T-helper 2 cell treated with Interferon-gamma antibody and Interleukin-4, amounts not matched to agents 5 μg/mL and 100 μg/mL, for 36 hours (primary cell): ENCODE results near the gene PTGR3.

Source experiments
- DNase-seq: peaks from one replicate; pipeline ENCODE4 v3.0.0; 2021; ENCODE audit warnings: low spot score
- H3K27ac Mint-ChIP-seq: one replicate; pipeline ENCODE4 v1.8.0; 2021; ENCODE audit warnings: mild to moderate bottlenecking, mixed read lengths
- H3K27me3 Mint-ChIP-seq: one replicate; pipeline ENCODE4 v1.8.0; 2021; ENCODE audit warnings: low read depth, mixed read lengths
- H3K36me3 Mint-ChIP-seq: one replicate; pipeline ENCODE4 v1.8.0; 2021; ENCODE audit warnings: low read depth, mixed read lengths
- H3K4me1 Mint-ChIP-seq: one replicate; pipeline ENCODE4 v1.8.0; 2021; ENCODE audit warnings: low read depth, mixed read lengths
- H3K4me3 Mint-ChIP-seq: one replicate; pipeline ENCODE4 v1.8.0; 2022; ENCODE audit warnings: mild to moderate bottlenecking, moderate library complexity, mixed read lengths
- H3K9me3 Mint-ChIP-seq: one replicate; pipeline ENCODE4 v1.8.0; 2021; ENCODE audit warnings: mixed read lengths

Gene PTGR3

GRCh38 chr18:75214766-75215510 lies 6.0 kb upstream of the PTGR3 start:
- Mint-ChIP-seq H3K9me3 (no peaks in the 10 kb centered on the region), H3K4me1 (peaks cover 48% of the 10 kb centered on the region), H3K4me3 (peak overlapping the region; percentile 32)

DNA sequence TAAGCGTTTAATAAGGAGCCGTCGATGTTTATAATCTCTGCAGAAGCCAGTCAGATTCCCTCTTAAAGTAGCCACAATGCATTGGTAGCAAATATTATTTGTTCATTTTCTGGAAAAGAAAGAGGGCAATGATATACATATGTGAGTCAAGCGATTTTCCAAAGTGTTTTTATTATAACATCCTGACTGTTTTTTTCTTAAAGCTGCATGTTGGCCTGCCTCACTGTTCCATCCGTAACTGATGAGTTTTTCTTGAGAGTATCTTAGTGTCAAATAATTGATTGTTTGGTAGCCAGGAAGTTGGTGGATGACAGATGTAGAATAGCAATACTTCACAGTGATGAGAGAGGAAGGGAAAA lies 5.4 kb upstream of the PTGR3 start:
- H3K9me3 Mint-ChIP-seq = no peaks in the 10 kb centered on the region
- no peak overlapping the region for H3K27ac Mint-ChIP-seq
- no peak for DNase-seq
- H3K27me3 Mint-ChIP-seq = no peaks in the 10 kb centered on the region
- H3K4me3 Mint-ChIP-seq = no peak overlapping the region
- H3K36me3 Mint-ChIP-seq = peaks cover 28% of the 10 kb centered on the region
- H3K4me1 Mint-ChIP-seq = peaks cover 51% of the 10 kb centered on the region

More at GRCh38 chr18:75214766-75215510, 6.0 kb upstream of the PTGR3 start:
- Mint-ChIP-seq H3K36me3 (peaks cover 28% of the 10 kb centered on the region), H3K27ac (no peak overlapping the region), H3K27me3 (no peaks in the 10 kb centered on the region)
- no peak for DNase-seq

DNA sequence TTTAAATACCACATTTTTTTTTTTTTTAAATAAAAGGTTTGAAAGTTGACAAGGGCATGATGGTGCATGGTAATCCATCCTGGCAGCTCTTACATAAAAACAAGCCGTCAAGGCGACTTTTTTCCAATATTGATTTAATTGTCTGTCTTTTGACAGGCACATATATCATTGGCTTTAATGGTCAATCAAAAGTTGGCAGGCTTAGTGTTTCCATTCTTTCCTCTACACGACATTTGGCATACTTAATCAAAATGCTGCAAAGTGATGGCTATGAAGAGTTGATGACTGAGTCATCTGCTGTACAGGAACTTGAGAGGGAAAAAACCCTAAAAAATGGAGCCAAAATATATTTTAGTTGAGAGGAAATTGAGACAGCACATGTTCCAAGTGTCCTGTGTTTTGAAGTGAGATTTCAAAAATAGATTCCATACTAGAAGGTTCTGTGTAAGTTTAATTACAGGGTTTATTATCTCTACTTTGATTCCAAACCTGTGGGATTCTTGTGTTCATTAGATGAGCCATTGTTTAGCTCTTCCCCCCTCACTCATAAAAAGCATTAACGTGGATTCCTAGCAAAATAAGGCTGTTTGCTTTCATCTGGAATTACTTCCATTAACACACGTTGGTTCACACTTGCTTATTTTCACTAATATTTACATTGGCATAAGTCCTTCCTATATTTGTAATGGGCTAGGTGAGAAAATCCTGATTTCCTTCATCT lies 4.8 kb upstream of the PTGR3 start:
- H3K36me3 Mint-ChIP-seq = peaks cover 28% of the 10 kb centered on the region
- H3K9me3 Mint-ChIP-seq = no peaks in the 10 kb centered on the region
- H3K27me3 Mint-ChIP-seq = no peaks in the 10 kb centered on the region
- H3K4me3 Mint-ChIP-seq = no peak overlapping the region
- H3K4me1 Mint-ChIP-seq = peaks cover 51% of the 10 kb centered on the region
- H3K27ac Mint-ChIP-seq = no peak overlapping the region
- no peak for DNase-seq

- no peak for DNase-seq
- H3K27me3 Mint-ChIP-seq = peaks cover 2% of the 10 kb centered on the region
- H3K27ac Mint-ChIP-seq = peak overlapping the region; percentile 59
- H3K4me1 Mint-ChIP-seq = peaks cover 51% of the 10 kb centered on the region
- peaks cover 31% of the 10 kb centered on the region for H3K36me3 Mint-ChIP-seq
- peak overlapping the region; percentile 77 for H3K4me3 Mint-ChIP-seq
- H3K9me3 Mint-ChIP-seq = no peaks in the 10 kb centered on the region
These were observed 3.8 kb upstream of the PTGR3 start for GRCh38 chr18:75212751-75213090.

GRCh38 chr18:75211953-75212750 lies 3.2 kb upstream of the PTGR3 start:
- peaks cover 31% of the 10 kb centered on the region for H3K36me3 Mint-ChIP-seq

DNA sequence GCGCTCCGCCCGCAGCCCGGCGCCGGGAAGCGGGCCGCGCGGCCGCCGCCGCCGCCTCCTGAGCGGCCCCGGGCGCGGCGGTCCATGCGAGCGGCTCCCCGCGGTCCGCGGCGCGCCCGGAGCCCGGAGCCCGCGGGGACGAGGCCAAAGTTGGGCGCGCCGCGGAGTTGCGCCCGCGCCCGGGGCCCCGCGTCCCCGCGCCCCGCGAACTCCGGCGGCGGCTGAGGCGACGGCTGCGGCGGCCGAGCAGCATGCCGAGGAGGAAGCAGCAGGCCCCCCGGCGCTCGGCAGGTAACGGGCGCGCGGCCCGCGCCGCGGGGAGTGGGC lies 2.6 kb upstream of the PTGR3 start:
- Mint-ChIP-seq H3K4me3 (no peak overlapping the region), H3K9me3 (no peaks in the 10 kb centered on the region), H3K27me3 (peaks cover 11% of the 10 kb centered on the region)

More at GRCh38 chr18:75211953-75212750, 3.2 kb upstream of the PTGR3 start:
- Mint-ChIP-seq H3K4me3 (peak overlapping the region; percentile 77), H3K9me3 (no peaks in the 10 kb centered on the region), H3K27ac (peak overlapping the region; percentile 59), H3K27me3 (peaks cover 7% of the 10 kb centered on the region), H3K4me1 (peaks cover 52% of the 10 kb centered on the region)
- DNase-seq = peak; percentile 29

DNA sequence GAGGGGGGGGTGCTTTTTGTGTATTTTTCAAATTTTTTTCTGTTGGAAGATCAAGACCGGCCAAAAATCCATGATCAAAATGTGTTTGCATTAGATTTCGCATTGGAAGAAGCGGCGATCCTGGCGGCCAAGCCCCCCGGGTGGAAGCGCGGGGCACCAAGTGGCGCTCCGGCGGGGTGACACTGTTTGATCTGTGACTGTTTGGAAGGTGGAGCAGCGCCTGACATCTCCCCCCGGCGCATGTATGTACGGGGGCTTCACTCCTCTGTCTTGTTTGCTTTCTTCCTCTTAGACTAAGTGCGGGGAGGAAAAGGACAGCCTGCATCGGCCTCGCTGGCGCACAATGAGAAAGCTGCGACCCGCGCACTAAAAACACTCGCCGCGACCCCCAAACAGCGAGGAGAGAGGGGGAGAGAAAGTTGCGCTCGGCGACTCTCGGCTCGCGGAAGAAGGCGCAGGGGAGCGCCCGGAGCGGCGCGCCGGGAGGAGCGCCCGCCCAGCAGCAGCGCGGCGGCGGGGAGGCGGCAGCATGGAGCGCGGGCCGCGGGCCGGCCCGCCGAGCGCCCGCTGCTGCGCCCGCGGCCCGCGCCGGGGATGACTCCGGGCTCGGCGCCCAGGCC lies 2.2 kb upstream of the PTGR3 start:
- H3K27me3 Mint-ChIP-seq = peaks cover 16% of the 10 kb centered on the region
- no peaks in the 10 kb centered on the region for H3K9me3 Mint-ChIP-seq
- H3K4me3 Mint-ChIP-seq = peak overlapping the region; percentile 98
- peaks cover 46% of the 10 kb centered on the region for H3K4me1 Mint-ChIP-seq
- peak overlapping the region; percentile 97 for H3K27ac Mint-ChIP-seq
- H3K36me3 Mint-ChIP-seq = peaks cover 26% of the 10 kb centered on the region
- no peak for DNase-seq

More for the DNA sequence above, 2.6 kb upstream of the PTGR3 start:
- H3K36me3 Mint-ChIP-seq = peaks cover 31% of the 10 kb centered on the region
- no peak overlapping the region for H3K27ac Mint-ChIP-seq
- DNase-seq = no peak
- H3K4me1 Mint-ChIP-seq = peaks cover 50% of the 10 kb centered on the region

- peaks cover 22% of the 10 kb centered on the region for H3K27me3 Mint-ChIP-seq
- peak within 1 kb of the TSS; percentile 98 for H3K4me3 Mint-ChIP-seq
These were observed 1.5 kb upstream of the PTGR3 start, which contains the start of gene TSHZ1 for GRCh38 chr18:75210274-75211001. TSHZ1 (plus strand) TSS chr18:75210797; CDS start chr18:75211877, 1,080 bp downstream.

GRCh38 chr18:75209951-75210258 lies 966 bp upstream of the PTGR3 start:
- no peak for DNase-seq
- no peaks in the 10 kb centered on the region for H3K9me3 Mint-ChIP-seq

More at GRCh38 chr18:75210274-75211001, 1.5 kb upstream of the PTGR3 start, which contains the start of gene TSHZ1:
- H3K36me3 Mint-ChIP-seq = peaks cover 29% of the 10 kb centered on the region
- peak within 1 kb of the TSS; percentile 97 for H3K27ac Mint-ChIP-seq
- H3K4me1 Mint-ChIP-seq = peaks cover 47% of the 10 kb centered on the region
- no peaks in the 10 kb centered on the region for H3K9me3 Mint-ChIP-seq
- DNase-seq = peak; percentile 64

DNA sequence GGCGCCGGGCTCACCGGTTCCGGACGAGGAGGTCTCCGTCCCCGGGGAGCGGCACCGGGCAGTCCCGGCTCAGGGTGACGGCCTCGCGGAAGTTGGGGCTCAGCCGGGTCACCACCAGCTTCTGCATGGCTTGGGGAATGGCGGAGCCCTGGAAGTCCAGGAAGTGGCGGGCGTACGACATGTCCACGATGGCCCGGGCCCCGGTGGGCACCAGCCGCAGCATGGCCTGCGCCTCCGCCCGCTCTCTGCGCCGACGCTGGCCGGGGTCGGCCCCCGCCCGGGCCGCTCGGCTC lies 157 bp downstream of the PTGR3 start:
- H3K4me1 Mint-ChIP-seq = peaks cover 40% of the 10 kb centered on the region
- H3K4me3 Mint-ChIP-seq = no peak overlapping the region
- H3K36me3 Mint-ChIP-seq = peaks cover 21% of the 10 kb centered on the region
- DNase-seq = no peak
- H3K27ac Mint-ChIP-seq = no peak overlapping the region
- peaks cover 28% of the 10 kb centered on the region for H3K27me3 Mint-ChIP-seq
- no peaks in the 10 kb centered on the region for H3K9me3 Mint-ChIP-seq

More at GRCh38 chr18:75209951-75210258, 966 bp upstream of the PTGR3 start:
- peaks cover 27% of the 10 kb centered on the region for H3K27me3 Mint-ChIP-seq
- peak overlapping the region; percentile 97 for H3K27ac Mint-ChIP-seq
- peaks cover 48% of the 10 kb centered on the region for H3K4me1 Mint-ChIP-seq
- H3K36me3 Mint-ChIP-seq = peaks cover 24% of the 10 kb centered on the region
- peak overlapping the region; percentile 98 for H3K4me3 Mint-ChIP-seq

- peak overlapping the region; percentile 87 for H3K27ac Mint-ChIP-seq
- peak; percentile 42 for DNase-seq
- H3K4me3 Mint-ChIP-seq = peak overlapping the region; percentile 95
- peaks cover 40% of the 10 kb centered on the region for H3K4me1 Mint-ChIP-seq
- H3K9me3 Mint-ChIP-seq = no peaks in the 10 kb centered on the region
- peaks cover 28% of the 10 kb centered on the region for H3K27me3 Mint-ChIP-seq
- H3K36me3 Mint-ChIP-seq = peaks cover 19% of the 10 kb centered on the region
These were observed 644 bp downstream of the PTGR3 start for GRCh38 chr18:75208155-75208835.

DNA sequence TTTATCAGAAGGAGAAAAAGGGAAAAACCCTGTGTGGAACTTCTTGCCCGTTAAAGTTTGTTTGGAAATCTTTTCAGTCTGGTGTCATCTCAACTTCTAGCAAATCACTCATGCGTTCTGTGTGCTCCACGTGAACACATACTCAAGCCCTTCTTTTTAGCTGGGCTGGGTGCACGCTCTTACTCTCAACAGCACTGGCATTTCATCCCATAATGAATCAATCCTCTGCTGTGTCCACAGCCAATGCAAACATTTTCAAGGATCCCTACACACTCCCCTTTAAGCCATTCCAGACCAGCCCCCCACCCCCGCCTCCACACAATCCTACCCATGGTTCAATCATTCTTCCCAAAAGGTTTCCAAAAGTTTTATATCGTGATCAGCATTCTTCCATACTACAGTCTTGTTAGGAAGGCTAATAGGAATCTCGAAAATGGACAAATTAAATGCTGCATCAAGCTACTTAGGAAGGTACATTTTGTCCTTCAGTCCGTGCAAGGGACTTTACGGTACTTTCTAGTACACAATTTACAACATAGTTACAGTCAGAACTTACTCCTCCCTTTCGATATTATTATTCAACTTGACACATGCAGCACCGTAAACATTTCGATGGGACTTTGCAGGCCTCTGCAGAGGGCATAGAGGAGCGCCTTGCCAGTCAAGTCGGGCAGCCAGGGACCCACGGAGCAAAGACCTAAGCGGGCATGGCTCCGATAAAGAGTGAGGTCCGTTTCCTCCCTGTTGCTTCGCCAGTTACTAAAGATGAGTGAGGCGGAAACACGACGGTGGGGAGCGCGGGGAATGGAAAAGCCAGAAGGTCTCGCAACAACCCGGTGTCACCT lies 1.4 kb downstream of the PTGR3 start:
- DNase-seq = peak; percentile 36
- Mint-ChIP-seq H3K9me3 (no peaks in the 10 kb centered on the region), H3K27me3 (peaks cover 28% of the 10 kb centered on the region), H3K36me3 (peaks cover 16% of the 10 kb centered on the region), H3K27ac (peak overlapping the region; percentile 87), H3K4me1 (peaks cover 33% of the 10 kb centered on the region), H3K4me3 (peak overlapping the region; percentile 95)
